Effector memory CD4-positive, alpha-beta T cell (primary cell): ENCODE results near the gene USP6NL.

Experiments used
- DNase-seq, 3 donors: peaks; one replicate each; pipeline ENCODE4 v3.0.0-alpha.2; 2020
- H3K27ac ChIP-seq: 2 replicates; pipeline ENCODE4 v1.7.0; 2013; ENCODE audit warnings: mild to moderate bottlenecking, low read length, moderate library complexity; ENCODE audit not compliant: insufficient read depth, poor library complexity, severe bottlenecking
- H3K27me3 ChIP-seq: replicated peaks from 2 replicates; pipeline ENCODE4 v1.7.0; 2013; ENCODE audit warnings: mild to moderate bottlenecking, low read length; ENCODE audit not compliant: insufficient read depth, control insufficient read depth, poor library complexity, severe bottlenecking
- H3K36me3 ChIP-seq: 2 replicates; pipeline ENCODE4 v1.7.0; 2013; ENCODE audit warnings: mild to moderate bottlenecking, low read length, moderate library complexity; ENCODE audit not compliant: control insufficient read depth, insufficient read depth
- H3K4me1 ChIP-seq: 2 replicates; pipeline ENCODE4 v1.7.0; 2013; ENCODE audit warnings: low read length, mild to moderate bottlenecking; ENCODE audit not compliant: control insufficient read depth, insufficient read depth, poor library complexity, severe bottlenecking
- H3K4me3 ChIP-seq: 2 replicates; pipeline ENCODE4 v1.7.0; 2013; ENCODE audit warnings: low read length, low read depth, mild to moderate bottlenecking; ENCODE audit not compliant: insufficient read depth, poor library complexity, severe bottlenecking
- H3K9me3 ChIP-seq: 2 replicates; pipeline ENCODE4 v1.7.0; 2013; ENCODE audit warnings: mild to moderate bottlenecking, low read length, moderate library complexity; ENCODE audit not compliant: control insufficient read depth

USP6NL gene

GRCh38 chr10:11511321-11511720 lies 100.1 kb downstream of the USP6NL start:
- Histone ChIP-seq H3K36me3 (no peaks in the 10 kb centered on the region), H3K4me1 (no peaks in the 10 kb centered on the region), H3K27me3 (no peaks in the 10 kb centered on the region), H3K27ac (no peak overlapping the region), H3K4me3 (no peak overlapping the region), H3K9me3 (no peaks in the 10 kb centered on the region)
- no peak for DNase-seq

GRCh38 chr10:11510736-11511135 lies 100.7 kb downstream of the USP6NL start:
- H3K4me3 ChIP-seq, result no peak overlapping the region
- DNase-seq, result no peak
- H3K27ac ChIP-seq, result no peak overlapping the region
- no peaks in the 10 kb centered on the region for H3K36me3 ChIP-seq
- H3K4me1 ChIP-seq, result no peaks in the 10 kb centered on the region
- no peaks in the 10 kb centered on the region for H3K9me3 ChIP-seq
- H3K27me3 ChIP-seq, result no peaks in the 10 kb centered on the region

GRCh38 chr10:11510281-11510680 lies 101.2 kb downstream of the USP6NL start:
- H3K9me3 ChIP-seq, result no peaks in the 10 kb centered on the region
- H3K4me3 ChIP-seq, result no peak overlapping the region
- no peak overlapping the region for H3K27ac ChIP-seq
- H3K4me1 ChIP-seq, result no peaks in the 10 kb centered on the region
- H3K36me3 ChIP-seq, result no peaks in the 10 kb centered on the region
- DNase-seq, result no peak
- no peaks in the 10 kb centered on the region for H3K27me3 ChIP-seq

- H3K4me3 ChIP-seq, result no peak overlapping the region
- H3K27ac ChIP-seq, result no peak overlapping the region
- no peak for DNase-seq
- H3K9me3 ChIP-seq, result no peaks in the 10 kb centered on the region
- no peaks in the 10 kb centered on the region for H3K27me3 ChIP-seq
- H3K4me1 ChIP-seq, result no peaks in the 10 kb centered on the region
- no peaks in the 10 kb centered on the region for H3K36me3 ChIP-seq
Measured at GRCh38 chr10:11509036-11509435, 102.4 kb downstream of the USP6NL start.

- H3K4me3 ChIP-seq, result no peak overlapping the region
- DNase-seq, result no peak
- no peak overlapping the region for H3K27ac ChIP-seq
- no peaks in the 10 kb centered on the region for H3K36me3 ChIP-seq
- H3K27me3 ChIP-seq, result no peaks in the 10 kb centered on the region
- no peaks in the 10 kb centered on the region for H3K9me3 ChIP-seq
- H3K4me1 ChIP-seq, result no peaks in the 10 kb centered on the region
Measured at GRCh38 chr10:11506247-11506789, 105.1 kb downstream of the USP6NL start.

GRCh38 chr10:11505639-11506038 lies 105.8 kb downstream of the USP6NL start:
- H3K4me1 ChIP-seq, result no peaks in the 10 kb centered on the region
- H3K9me3 ChIP-seq, result no peaks in the 10 kb centered on the region
- no peaks in the 10 kb centered on the region for H3K36me3 ChIP-seq
- H3K4me3 ChIP-seq, result no peak overlapping the region
- H3K27me3 ChIP-seq, result no peaks in the 10 kb centered on the region
- H3K27ac ChIP-seq, result no peak overlapping the region
- no peak for DNase-seq

GRCh38 chr10:11504566-11505285 lies 106.7 kb downstream of the USP6NL start:
- H3K4me3 ChIP-seq, result no peak overlapping the region
- DNase-seq, result no peak
- no peaks in the 10 kb centered on the region for H3K27me3 ChIP-seq
- H3K9me3 ChIP-seq, result no peaks in the 10 kb centered on the region
- H3K36me3 ChIP-seq, result no peaks in the 10 kb centered on the region
- H3K4me1 ChIP-seq, result no peaks in the 10 kb centered on the region
- H3K27ac ChIP-seq, result no peak overlapping the region

- no peaks in the 10 kb centered on the region for H3K4me1 ChIP-seq
- no peaks in the 10 kb centered on the region for H3K27me3 ChIP-seq
- H3K9me3 ChIP-seq, result no peaks in the 10 kb centered on the region
- no peaks in the 10 kb centered on the region for H3K36me3 ChIP-seq
- no peak overlapping the region for H3K4me3 ChIP-seq
- no peak overlapping the region for H3K27ac ChIP-seq
- DNase-seq, result no peak
Measured at GRCh38 chr10:11501600-11501999, 109.8 kb downstream of the USP6NL start.

- Histone ChIP-seq H3K4me1 (no peaks in the 10 kb centered on the region), H3K36me3 (no peaks in the 10 kb centered on the region), H3K4me3 (no peak overlapping the region), H3K9me3 (no peaks in the 10 kb centered on the region), H3K27me3 (no peaks in the 10 kb centered on the region), H3K27ac (no peak overlapping the region)
- no peak for DNase-seq
Measured at GRCh38 chr10:11499425-11500071, 111.9 kb downstream of the USP6NL start.

GRCh38 chr10:11498399-11498798 lies 113.1 kb downstream of the USP6NL start:
- no peaks in the 10 kb centered on the region for H3K4me1 ChIP-seq
- no peak for DNase-seq

More at GRCh38 chr10:11498399-11498798, 113.1 kb downstream of the USP6NL start:
- Histone ChIP-seq H3K27me3 (no peaks in the 10 kb centered on the region), H3K9me3 (no peaks in the 10 kb centered on the region), H3K36me3 (no peaks in the 10 kb centered on the region), H3K4me3 (no peak overlapping the region), H3K27ac (no peak overlapping the region)
